ENCODE results near the gene TTC39B. TPM values are rescaled to one million over a fixed set of nuclear protein-coding genes. Genes with fewer than 3 reads are reported as not detected.
"Not testable (repeated sequence)": the region's sequence is repeated elsewhere in the genome, so short reads cannot be mapped to it uniquely, and the experiment has no call there.

TTC39B gene
- total RNA-seq, 2 experiments from 2014 or later: 43.9 to 46.4 TPM

DNA sequence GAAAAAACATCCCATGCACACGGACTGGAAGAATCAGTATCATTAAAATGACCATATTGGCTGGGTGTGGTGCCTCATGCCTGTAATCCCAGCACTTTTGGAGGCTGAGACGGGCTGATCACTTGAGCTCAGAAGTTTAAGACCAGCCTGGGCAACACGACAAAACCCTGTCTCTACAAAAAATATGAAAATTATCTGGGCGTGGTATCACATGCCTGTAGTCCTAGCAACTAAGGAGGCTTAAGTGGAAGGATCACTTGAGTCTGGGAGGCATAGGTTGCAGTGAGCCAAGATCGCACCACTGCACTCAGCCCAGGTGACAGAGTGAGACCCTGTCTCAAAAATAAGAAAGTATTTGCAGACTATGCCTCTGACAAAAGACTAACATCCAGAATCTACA is 68.4 kb downstream of the TTC39B start:
- CTCF ChIA-PET: no interaction called here
- Mint-ChIP-seq H3K36me3 (ENCODE audit: low read depth) (peaks cover 43% of the 10 kb centered on the region), H3K9me3 (peaks cover 37% of the 10 kb centered on the region), H3K27me3 (ENCODE audit: low read depth) (no peaks in the 10 kb centered on the region), H3K4me3 (no peak overlapping the region), H3K4me1 (ENCODE audit: low read depth) (peaks cover 36% of the 10 kb centered on the region), H3K27ac (no peak overlapping the region)
- no peak for DNase-seq
- intact Hi-C loops (cut with micrococcal nuclease): no loop called here

DNA sequence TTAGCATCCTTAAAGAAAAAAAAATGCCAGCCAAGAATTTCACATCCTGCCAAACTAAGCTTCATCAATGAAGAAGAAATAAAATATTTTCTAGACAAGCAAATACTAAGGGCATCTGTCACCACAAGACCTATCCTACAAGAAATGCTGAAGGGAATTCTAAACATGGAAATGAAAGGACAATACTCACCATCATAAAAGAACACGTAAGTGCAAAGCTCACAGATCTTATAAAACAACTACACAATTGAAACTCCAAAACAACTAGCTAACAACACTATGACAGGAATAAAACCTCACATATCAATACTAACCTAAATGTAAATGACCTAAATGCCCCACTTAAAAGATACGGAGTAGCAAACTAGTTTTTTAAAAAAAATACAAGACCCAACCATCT is 71.4 kb downstream of the TTC39B start:
- peaks cover 27% of the 10 kb centered on the region for H3K4me1 Mint-ChIP-seq (ENCODE audit: low read depth)
- H3K4me3 Mint-ChIP-seq: no peak overlapping the region
- no peaks in the 10 kb centered on the region for H3K27me3 Mint-ChIP-seq (ENCODE audit: low read depth)
- intact Hi-C loops (cut with micrococcal nuclease): no loop called here
- peaks cover 35% of the 10 kb centered on the region for H3K9me3 Mint-ChIP-seq
- CTCF ChIA-PET: interaction anchor here (1.2 kb wide), 1 partner anchor 13 kb away, joined by 6 read pairs; no protein-coding TSS in a partner anchor
- H3K36me3 Mint-ChIP-seq (ENCODE audit: low read depth): peaks cover 47% of the 10 kb centered on the region
- no peak for DNase-seq
- peak overlapping the region; percentile 6 for H3K27ac Mint-ChIP-seq

DNA sequence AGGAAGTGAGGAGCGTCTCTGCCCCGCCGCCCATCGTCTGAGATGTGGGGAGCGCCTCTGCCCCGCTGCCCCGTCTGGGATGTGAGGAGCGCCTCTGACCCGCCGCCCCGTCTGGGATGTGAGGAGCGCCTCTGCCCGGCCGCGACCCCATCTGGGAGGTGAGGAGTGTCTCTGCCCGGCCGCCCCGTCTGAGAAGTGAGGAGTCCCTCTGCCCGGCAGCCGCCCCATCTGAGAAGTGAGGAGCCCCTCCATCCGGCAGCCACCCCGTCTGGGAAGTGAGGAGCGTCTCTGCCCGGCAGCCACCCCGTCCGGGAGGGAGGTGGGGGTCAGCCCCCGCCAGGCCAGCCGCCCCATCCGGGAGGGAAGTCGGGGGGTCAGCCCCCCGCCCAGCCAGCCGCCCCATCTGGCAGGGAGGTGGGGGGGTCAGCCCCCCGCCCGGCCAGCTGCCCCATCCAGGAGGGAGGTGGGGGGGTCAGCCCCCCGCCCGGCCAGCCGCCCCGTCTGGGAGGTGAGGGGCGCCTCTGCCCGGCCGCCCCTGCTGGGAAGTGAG is 73.0 kb downstream of the TTC39B start:
- peaks cover 39% of the 10 kb centered on the region for H3K4me1 Mint-ChIP-seq (ENCODE audit: low read depth)
- DNase-seq; intact Hi-C loops (cut with micrococcal nuclease); CTCF ChIA-PET; H3K27me3 Mint-ChIP-seq (ENCODE audit: low read depth); H3K4me3 Mint-ChIP-seq; H3K27ac Mint-ChIP-seq: not testable (repeated sequence)
- peaks cover 39% of the 10 kb centered on the region for H3K36me3 Mint-ChIP-seq (ENCODE audit: low read depth)
- peaks cover 29% of the 10 kb centered on the region for H3K9me3 Mint-ChIP-seq

DNA sequence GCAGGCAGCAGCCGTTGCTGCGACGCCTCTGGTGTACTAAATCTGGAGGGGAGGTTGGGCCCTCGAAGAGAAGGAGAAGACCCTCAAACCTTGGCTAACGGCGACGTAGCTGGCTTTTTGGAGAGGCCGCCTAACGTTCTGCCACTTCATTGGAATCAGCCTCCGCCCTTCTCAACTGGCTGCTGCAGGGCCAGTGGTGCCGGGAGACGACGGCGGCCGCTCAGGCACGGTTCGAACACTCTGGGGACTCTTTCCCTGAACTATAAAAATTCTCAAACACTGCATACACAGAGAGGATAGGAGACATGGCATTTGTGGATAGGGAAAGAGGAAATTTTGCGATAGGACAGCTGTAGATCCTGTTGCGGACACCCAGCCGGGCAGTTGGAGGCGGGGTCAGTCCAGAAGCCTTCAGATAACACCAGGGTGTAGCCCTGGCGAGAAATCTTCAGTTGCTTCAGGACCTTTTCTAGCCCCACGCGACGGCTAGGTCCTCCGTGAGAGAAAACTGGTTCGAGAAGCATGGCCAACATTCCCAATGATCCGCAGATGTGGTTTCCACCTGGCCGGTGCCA is 74.2 kb downstream of the TTC39B start:
- H3K27ac Mint-ChIP-seq; H3K27me3 Mint-ChIP-seq (ENCODE audit: low read depth); DNase-seq; intact Hi-C loops (cut with micrococcal nuclease); H3K4me3 Mint-ChIP-seq: not testable (repeated sequence)
- Mint-ChIP-seq H3K4me1 (ENCODE audit: low read depth) (peaks cover 47% of the 10 kb centered on the region), H3K9me3 (peaks cover 17% of the 10 kb centered on the region), H3K36me3 (ENCODE audit: low read depth) (peaks cover 32% of the 10 kb centered on the region)
- CTCF ChIA-PET: interaction anchor here (0.6 to 2.1 kb wide), 7 partner anchors 8 to 89 kb away, joined by 3 to 24 read pairs (median 3); no protein-coding TSS in a partner anchor

DNA sequence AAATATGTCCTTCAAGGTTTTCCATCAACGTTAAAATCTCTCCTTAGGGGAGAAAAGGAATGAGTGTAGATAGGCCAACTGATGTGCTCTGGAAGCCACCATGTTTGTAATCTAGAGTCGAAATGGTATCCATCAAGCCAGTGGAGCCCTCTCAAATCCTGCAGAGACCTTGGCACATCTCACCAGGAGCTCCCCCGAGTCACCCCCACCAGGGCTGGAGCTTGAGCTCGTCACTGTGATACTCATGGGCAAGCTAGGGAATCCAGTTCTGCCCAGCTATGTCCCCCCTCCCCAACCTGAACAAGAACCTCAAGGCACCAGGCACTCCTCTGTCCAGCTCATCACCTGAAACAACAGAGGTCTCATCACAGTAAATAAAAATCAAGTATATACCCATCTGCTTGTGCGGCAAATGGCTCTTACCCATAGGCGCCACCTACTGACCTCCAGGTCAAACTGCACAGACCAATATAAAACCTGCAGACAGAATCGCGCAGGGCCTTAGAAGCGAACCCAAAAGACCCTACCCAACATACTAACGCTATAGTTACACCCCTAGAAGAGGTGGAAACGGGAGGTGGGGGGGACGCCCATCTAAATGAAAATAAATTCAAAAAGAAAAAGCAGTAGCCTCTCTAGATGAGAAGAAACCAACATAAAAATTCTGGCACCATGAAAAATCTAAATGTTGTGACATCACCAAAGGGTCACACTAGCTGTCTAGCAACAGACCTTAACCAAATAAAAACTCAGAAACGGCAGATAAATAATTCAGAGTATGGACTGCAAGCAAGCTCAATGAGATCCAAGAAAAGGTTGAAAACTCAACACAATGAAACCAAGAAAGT is 75.0 kb downstream of the TTC39B start:
- Mint-ChIP-seq H3K36me3 (ENCODE audit: low read depth) (peaks cover 27% of the 10 kb centered on the region), H3K27me3 (ENCODE audit: low read depth) (no peaks in the 10 kb centered on the region), H3K4me1 (ENCODE audit: low read depth) (peaks cover 47% of the 10 kb centered on the region), H3K4me3 (no peak overlapping the region), H3K9me3 (peaks cover 11% of the 10 kb centered on the region), H3K27ac (no peak overlapping the region)
- CTCF ChIA-PET: interaction anchor here (0.6 to 2.1 kb wide), 17 partner anchors 9 to 131 kb away, joined by 3 to 24 read pairs (median 3); no protein-coding TSS in a partner anchor
- intact Hi-C loops (cut with micrococcal nuclease): no loop called here
- DNase-seq: peak; percentile 25

DNA sequence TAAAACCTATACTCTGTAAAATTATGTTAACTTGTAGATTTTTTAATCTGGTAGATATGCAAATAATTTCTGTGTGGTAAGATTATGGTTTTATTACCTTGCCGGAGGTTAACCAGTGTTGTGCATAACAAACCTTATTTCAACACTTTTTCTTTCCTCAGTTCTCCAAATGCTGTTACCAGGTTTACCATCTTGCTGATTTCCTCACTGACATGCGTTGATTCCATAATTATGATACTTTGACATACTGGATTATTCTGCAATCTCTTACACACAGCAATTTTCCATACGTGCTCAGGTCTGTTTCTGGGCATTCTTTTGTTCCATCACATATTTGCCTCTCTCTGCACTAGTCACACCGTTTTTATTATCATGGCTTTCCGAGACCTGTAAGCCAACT is 77.6 kb downstream of the TTC39B start:
- CTCF ChIA-PET: interaction anchor here (1.6 kb wide), 1 partner anchor 11 kb away, joined by 3 read pairs; no protein-coding TSS in a partner anchor
- peaks cover 15% of the 10 kb centered on the region for H3K36me3 Mint-ChIP-seq (ENCODE audit: low read depth)
- H3K4me1 Mint-ChIP-seq (ENCODE audit: low read depth): peaks cover 38% of the 10 kb centered on the region
- no peak for DNase-seq
- intact Hi-C loops (cut with micrococcal nuclease): loop anchor here (5.0 kb wide), 1 partner anchor 283 kb away; the partner anchor contains the start of gene PSIP1
- no peak overlapping the region for H3K27ac Mint-ChIP-seq
- no peak overlapping the region for H3K4me3 Mint-ChIP-seq
- H3K9me3 Mint-ChIP-seq: no peaks in the 10 kb centered on the region
- H3K27me3 Mint-ChIP-seq (ENCODE audit: low read depth): no peaks in the 10 kb centered on the region

DNA sequence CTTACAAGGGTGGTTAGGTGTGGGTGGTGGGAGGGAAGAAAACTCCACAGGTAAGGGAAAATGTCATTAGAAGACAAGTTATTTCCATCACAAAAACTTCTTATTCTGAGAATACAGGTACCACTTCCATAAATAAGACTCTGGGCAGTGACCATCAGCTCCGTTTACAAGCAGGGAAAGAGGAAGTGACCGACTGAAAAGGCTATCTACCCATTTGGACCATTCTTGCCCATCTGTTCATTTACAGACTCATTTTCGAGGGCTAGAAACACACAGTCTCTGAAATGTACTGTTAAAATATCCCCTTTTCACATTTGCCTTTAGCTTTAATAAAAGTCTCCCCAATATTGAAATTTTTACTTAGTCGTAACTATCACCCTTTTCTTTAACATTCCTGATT is 79.5 kb downstream of the TTC39B start:
- intact Hi-C loops (cut with micrococcal nuclease): loop anchor here (5.0 kb wide), 1 partner anchor 285 kb away; the partner anchor contains the start of gene PSIP1
- Mint-ChIP-seq H3K4me1 (ENCODE audit: low read depth) (peaks cover 48% of the 10 kb centered on the region), H3K27ac (peak overlapping the region; percentile 30), H3K4me3 (no peak overlapping the region), H3K36me3 (ENCODE audit: low read depth) (peaks cover 20% of the 10 kb centered on the region), H3K9me3 (no peaks in the 10 kb centered on the region), H3K27me3 (ENCODE audit: low read depth) (no peaks in the 10 kb centered on the region)
- DNase-seq: no peak
- CTCF ChIA-PET: interaction anchor here (1.3 to 1.7 kb wide), 2 partner anchors 15 to 18 kb away, joined by 6 read pairs; no protein-coding TSS in a partner anchor

DNA sequence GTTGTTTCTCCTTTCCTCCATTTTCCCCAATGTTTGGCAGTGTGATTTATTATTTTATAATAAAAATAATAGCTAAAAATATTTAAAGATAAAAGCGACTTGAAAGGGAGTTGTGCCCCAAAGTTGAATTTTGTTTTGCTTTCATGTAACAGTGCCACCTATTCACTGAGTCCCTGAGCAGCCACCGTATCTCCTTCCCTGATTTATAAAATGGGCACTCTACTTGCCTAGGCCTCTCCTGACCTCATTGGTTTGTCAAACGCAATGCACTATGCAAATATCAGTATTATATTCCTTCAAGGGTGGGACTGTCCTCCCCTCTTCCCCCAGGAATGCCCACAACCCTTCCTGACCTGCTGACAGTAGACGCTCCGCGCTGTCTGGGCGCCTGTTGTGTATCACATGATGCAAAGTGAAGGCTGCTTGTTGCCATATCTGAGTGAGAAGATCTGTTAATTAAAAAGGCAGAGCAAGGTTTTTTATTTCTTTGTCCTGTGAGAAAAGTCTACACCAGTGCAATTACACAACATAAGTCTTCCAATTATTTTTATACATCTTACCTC is 81.4 kb downstream of the TTC39B start:
- Mint-ChIP-seq H3K27ac (no peak overlapping the region), H3K27me3 (ENCODE audit: low read depth) (no peaks in the 10 kb centered on the region), H3K9me3 (no peaks in the 10 kb centered on the region), H3K4me1 (ENCODE audit: low read depth) (peaks cover 54% of the 10 kb centered on the region), H3K4me3 (no peak overlapping the region), H3K36me3 (ENCODE audit: low read depth) (peaks cover 14% of the 10 kb centered on the region)
- CTCF ChIA-PET: interaction anchor here (2.0 kb wide), 1 partner anchor 15 kb away, joined by 5 read pairs; no protein-coding TSS in a partner anchor
- intact Hi-C loops (cut with micrococcal nuclease): loop anchor here (5.0 kb wide), 1 partner anchor 287 kb away; the partner anchor contains the start of gene PSIP1
- DNase-seq: no peak

DNA sequence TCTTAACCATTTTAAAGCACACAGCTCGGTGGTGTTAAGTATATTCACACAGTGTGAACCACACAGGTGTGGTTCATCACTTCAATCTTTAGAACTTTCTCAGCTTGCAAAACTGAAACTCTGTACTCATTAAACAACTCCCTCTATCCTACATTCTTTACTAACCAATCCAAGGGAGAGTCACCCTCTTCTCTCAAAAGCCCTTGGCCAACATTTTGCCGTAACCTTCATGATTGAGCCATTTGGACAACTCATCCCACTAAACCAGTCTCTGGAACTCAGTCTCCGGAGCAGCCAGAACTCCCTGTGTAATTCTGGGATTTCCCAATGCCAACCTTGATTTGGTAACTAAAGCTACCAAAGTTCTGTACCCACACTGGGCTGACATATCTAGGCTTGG is 84.7 kb downstream of the TTC39B start:
- CTCF ChIA-PET: interaction anchor here (1.2 to 3.1 kb wide), 7 partner anchors 9 to 90 kb away, joined by 3 to 24 read pairs (median 4); no protein-coding TSS in a partner anchor
- peaks cover 29% of the 10 kb centered on the region for H3K4me1 Mint-ChIP-seq (ENCODE audit: low read depth)
- H3K27me3 Mint-ChIP-seq (ENCODE audit: low read depth): no peaks in the 10 kb centered on the region
- H3K9me3 Mint-ChIP-seq: no peaks in the 10 kb centered on the region
- DNase-seq: no peak
- H3K4me3 Mint-ChIP-seq: no peak overlapping the region
- peaks cover 12% of the 10 kb centered on the region for H3K36me3 Mint-ChIP-seq (ENCODE audit: low read depth)
- intact Hi-C loops (cut with micrococcal nuclease): loop anchor here (2.0 kb wide), 1 partner anchor 18 kb away; no protein-coding TSS in a partner anchor
- no peak overlapping the region for H3K27ac Mint-ChIP-seq

DNA sequence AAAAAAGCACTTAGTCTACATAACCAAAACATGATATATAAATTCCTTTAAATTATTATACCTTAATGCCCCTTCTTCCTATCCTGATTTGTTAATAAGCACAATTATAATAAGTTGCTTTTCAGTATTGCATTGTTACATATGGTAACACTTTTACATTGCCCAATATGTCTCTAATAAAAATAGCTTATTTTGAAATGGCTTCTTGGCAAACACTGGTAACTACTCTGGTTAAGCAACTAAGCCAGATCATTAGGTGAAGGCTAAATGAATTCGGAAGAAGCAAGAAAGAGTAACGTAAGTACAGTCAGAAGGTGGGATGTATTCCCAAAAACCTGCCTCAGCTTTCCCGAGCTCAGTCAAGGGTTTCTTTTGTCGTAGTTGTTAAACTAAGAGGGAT is 85.3 kb downstream of the TTC39B start:
- Mint-ChIP-seq H3K9me3 (no peaks in the 10 kb centered on the region), H3K27ac (no peak overlapping the region), H3K4me1 (ENCODE audit: low read depth) (peaks cover 27% of the 10 kb centered on the region), H3K27me3 (ENCODE audit: low read depth) (no peaks in the 10 kb centered on the region), H3K4me3 (no peak overlapping the region), H3K36me3 (ENCODE audit: low read depth) (peaks cover 12% of the 10 kb centered on the region)
- CTCF ChIA-PET: interaction anchor here (0.6 to 3.1 kb wide), 8 partner anchors 9 to 191 kb away, joined by 3 to 24 read pairs (median 3); no protein-coding TSS in a partner anchor
- DNase-seq: no peak
- intact Hi-C loops (cut with micrococcal nuclease): loop anchor here (2.0 kb wide), 1 partner anchor 19 kb away; no protein-coding TSS in a partner anchor

DNA sequence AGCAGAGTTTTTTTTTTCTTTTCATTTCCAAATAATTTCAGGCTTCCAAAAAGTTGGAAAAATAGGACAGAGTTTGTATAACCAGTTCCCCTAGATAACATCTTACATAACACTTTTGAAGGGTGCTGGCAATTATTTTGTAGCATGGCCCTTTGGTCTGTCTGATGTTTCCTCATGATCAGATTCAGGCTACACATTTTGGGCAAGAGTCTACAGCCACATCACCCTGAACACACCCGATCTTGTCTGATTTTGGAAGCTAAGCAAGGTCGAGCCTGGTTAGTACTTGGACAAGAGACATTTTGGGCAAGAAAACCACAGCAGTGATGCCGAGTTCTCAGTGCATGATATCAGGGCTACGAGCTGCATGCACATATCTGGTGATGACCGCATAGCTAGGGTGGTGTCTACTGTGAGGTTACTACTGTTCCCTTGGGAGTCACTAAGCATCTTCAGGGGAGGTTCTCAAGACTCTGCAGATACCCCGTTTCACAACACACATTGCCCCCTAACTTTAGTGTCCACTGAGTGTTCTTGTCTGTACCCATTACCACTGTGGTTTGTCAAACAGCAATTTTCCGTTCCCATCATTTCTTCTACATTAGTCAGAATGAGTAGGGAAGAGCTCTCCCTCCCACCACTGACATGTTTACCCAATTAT is 86.2 kb downstream of the TTC39B start:
- Mint-ChIP-seq H3K9me3 (no peaks in the 10 kb centered on the region), H3K36me3 (ENCODE audit: low read depth) (peaks cover 14% of the 10 kb centered on the region), H3K4me3 (no peak overlapping the region), H3K27me3 (ENCODE audit: low read depth) (no peaks in the 10 kb centered on the region), H3K4me1 (ENCODE audit: low read depth) (peaks cover 27% of the 10 kb centered on the region), H3K27ac (peak overlapping the region; percentile 6)
- CTCF ChIA-PET: interaction anchor here (0.9 to 3.1 kb wide), 9 partner anchors 8 to 193 kb away, joined by 3 to 24 read pairs (median 3); no protein-coding TSS in a partner anchor
- DNase-seq: no peak
- intact Hi-C loops (cut with micrococcal nuclease): no loop called here

Measured in activated naive CD4-positive, alpha-beta T cell treated with anti-CD3 and anti-CD28 coated beads for 36 hours (primary cell).